HG03457 (cell line): ENCODE measurements around the gene PRICKLE2.

Experiments
- ATAC-seq: cut with Tn5 transposase; IDR thresholded peaks from one replicate; pipeline ENCODE4 v1.9.1; 2021; ENCODE audit warnings: moderate number of reproducible peaks; ENCODE audit not compliant: unreplicated experiment

PRICKLE2 gene

DNA sequence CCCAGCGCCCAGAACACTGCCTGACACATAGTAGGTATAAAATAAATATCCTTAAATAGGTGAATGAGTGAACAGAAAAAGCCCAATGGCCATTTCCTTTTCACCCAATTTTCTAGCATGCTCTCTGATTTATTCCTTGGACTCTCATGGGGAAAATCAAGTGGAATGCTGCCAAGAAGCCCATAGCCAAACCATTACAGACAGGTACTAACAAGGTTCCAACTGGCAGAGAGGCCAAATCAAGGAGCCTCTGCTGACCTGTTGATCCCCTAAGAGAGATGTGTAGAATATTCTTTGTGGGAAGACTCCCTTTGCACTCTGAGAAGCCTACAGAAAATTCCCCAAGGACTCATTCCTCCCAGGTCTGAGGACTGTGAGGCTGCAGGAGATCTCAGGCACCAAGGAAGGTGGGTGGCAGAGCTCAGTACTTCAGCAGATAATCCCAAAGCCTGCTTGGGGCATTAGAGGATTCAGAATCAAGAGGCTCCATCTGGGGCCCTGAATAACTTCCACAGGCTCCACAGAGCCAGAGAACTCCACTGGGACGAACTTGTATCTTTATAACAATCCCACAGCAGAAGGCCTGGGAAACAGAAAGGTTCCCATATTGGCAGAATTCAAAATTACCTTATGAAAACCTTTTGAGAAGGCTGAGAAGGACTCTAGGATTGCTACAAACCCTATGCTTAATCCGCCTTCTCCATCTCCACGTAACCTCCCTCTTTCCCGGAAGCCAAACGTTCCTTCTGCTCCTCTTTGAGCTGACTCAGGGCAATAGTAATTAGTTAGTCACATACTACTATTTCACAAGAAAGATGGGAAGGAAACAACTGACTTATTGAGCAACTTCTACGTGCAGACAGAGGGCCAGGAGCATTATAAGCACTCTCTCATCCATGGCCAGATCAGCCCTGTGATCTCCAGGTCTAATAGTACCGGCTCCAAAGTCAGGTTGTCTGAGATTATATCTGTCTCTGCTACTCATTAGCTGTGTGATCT is 34.5 kb downstream of the PRICKLE2 start:
- no peak for ATAC-seq

DNA sequence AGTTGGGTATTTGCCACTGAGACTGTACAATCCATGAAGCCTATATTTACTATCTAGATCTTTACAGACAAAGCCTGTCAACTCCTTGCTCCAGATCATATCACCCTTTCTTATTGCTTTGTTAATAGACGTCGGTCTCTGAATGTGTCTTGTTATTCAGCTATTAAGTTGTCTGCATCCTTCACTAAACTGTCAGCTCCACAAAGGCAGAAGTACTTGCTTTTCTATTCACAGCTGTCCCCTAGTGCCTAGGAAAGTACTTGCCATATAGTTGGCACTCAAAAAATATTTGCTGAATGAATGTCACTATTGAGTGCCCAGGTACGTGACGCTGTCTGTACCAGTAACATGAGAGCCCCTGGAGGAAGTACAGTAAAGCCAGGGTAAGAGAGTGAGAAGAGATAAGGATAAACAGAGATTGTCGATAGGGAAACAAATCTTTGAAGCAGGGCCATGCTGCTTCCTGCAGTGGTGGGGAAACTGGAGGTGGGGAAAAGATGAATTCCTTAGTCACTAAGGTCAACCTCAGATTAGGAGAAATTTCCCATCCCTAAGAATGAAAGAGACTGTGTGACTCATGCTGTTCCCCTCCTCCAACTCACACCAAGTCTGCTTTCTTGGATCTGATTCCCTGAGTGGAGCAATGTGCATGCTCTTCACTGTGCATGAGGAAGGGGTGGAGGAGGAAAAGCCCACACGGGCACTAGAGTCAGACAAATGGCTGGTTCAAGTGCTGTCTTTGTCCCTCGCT is 36.3 kb downstream of the PRICKLE2 start:
- no peak for ATAC-seq

DNA sequence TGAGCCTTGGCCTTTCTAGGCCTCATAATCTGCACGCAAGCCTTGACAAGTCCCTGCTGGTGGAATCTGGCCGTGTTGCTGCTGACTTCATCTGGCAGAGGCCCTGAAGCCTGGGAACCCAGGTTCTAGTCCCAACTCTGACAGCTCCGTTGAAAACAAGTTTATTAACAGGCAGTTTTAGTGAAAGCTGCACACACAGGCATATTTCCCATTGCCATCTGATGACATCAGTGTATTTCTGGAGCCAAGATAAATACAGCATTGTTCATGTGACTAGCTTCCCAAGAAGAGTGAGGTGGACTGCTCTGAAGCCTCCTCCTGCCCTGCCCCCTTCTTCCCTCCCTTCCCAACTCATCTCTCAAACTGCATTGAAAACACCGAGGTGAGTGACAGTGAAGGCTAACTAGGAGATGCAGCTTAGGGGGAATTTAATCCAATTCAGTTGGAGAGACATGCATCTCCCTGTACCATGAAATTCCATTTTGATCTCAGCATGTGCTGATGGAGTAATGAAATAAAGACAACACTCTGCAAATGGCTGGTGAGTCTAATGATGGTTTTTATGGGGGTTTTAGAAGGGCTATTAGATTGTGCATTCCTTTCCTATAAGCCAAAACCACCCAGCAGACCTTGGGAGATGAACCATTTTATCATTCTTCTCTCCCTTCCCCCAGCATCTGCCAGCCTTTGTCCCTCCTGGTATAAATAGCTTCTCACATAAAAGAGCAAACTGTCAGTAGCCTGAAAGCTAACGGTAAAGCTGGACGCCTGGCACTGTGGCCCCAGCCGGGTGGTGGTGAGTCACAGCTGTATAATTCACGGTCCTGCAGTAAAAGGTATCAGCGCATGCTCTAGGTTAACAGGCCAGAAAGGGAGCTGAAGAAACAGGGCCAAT is 38.0 kb downstream of the PRICKLE2 start:
- no peak for ATAC-seq

DNA sequence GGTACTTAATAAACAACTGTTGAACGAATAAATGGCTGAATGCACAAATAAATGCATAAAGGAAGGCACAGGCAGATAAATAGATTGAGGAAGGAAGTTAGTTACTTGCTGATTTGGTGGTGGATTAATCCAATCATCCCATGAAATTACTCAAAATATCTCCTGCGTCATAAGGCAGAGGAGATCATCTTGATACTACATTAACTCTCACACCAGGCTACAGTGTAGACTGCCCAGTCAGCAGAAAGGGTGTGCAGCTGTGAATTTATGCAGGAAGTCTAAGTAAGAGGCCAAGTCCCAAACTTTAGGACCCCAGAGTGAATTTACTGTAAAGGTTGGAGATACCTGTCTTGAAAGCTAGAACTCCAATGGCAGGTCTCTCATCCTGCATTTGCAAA is 38.6 kb downstream of the PRICKLE2 start:
- no peak for ATAC-seq

DNA sequence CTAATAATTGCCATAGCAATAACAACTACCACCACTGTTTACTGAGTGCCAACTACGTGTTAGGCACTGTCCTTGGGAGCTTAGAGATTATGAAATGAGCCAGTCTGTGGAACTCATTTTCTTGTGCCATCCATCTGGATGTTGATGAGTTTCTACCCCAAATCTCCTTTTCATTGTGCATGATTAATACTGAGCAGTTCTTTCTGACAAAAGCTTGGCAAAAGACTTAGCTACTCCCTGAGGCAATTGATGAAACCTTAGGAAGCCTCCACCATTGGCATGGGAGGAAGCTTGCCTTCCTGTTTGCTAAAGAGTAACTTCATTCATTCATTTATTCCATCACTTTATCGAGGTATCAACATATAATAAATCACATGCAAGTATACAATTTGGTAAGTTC is 39.8 kb downstream of the PRICKLE2 start:
- no peak for ATAC-seq

DNA sequence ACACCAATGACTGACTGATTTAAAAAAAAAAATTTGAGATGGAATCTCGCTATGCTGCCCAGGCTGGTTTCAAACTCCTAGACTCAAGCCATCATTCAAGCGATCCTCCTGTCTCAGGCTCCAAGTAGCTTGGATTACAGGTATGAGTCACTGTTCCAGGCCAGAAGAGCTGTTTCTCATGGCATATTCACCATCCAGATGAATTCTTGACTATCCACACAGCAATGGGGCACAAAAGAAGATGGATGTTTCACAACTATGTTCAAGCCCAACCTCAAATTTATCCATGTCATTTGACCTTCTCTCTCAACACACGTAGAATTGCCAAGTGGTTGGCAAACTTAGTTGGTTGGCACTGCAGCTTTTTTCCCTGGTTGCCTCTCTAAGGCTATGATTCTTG is 40.6 kb downstream of the PRICKLE2 start:
- ATAC-seq: no peak

DNA sequence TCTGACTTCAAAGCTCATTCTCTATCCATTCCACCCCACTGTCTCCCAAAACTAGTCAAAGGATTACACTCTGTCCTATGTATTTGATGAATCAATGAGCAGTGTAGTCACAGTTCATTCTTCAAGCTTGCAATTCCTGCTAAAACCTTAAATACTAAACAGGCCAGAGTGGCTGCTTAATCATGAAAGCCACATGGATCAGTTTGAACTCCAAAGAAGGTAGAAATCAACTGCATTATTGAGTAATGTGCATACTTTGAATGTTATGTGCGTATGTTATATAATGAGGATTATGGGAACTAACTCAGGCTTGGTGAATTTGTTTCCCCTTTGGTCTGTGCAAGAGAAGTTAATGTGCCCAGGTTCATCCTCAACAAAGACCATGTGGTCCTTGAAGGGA is 45.4 kb downstream of the PRICKLE2 start:
- no peak for ATAC-seq

DNA sequence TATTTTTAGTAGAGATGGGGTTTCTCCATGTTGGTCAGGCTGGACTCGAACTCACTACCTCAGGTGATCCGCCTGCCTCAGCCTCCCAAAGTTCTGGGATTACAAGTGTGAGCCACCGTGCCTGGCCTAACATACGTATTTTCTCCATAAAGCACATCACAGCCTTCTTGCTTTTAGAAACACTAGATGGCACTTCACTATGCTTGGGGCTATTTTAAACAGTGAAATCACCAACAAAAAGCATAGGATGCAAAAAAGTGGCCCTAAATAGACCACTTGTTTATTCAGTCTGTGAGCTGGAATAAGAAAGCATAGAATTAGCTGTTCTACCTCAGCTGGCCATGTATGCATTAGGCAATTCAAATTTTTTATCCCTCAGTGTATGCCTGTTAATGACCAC is 46.0 kb downstream of the PRICKLE2 start:
- no peak for ATAC-seq

DNA sequence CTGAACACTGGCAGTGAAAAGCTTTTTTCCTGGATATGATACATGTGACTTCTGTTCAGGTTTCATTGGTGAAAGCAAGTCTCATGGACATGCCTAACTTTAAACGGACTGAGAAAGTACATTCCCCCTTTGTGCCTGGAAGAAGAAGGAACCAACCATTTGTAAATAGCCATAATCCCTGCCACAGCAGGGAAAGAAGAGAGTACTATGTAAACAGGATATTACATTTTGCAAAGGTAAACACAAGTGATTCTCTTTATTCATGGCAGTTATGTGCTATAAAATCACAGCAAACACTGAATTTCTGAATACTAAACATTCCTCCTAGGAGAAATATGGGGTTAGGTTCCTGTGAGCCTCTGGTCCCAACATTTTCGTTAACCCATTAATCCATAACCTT is 46.8 kb downstream of the PRICKLE2 start:
- no peak for ATAC-seq

DNA sequence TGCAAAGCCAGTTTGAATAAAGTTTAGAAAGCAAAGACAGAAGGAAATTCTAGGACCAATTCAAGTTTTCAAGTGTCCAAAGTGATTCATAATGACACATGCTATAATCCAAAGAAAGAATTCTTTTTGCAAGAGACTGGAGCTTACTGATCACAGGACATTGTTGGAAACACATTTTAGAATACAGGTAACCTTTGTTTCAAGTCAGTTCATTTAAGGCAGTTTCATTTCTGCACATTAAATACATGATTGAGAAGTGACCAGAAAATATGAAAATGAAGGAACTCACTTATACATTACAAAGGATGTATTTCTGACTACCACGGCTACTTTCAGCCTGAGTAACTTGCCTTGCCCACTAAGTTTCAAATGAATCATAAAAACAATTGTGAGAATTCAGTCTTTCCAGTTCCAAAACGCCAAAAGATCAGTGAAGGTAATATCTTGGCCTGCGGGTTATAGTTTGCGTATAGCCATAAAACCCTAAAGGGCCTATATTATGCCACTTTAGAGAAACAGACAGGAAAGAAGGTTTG is 48.7 kb downstream of the PRICKLE2 start:
- no peak for ATAC-seq

DNA sequence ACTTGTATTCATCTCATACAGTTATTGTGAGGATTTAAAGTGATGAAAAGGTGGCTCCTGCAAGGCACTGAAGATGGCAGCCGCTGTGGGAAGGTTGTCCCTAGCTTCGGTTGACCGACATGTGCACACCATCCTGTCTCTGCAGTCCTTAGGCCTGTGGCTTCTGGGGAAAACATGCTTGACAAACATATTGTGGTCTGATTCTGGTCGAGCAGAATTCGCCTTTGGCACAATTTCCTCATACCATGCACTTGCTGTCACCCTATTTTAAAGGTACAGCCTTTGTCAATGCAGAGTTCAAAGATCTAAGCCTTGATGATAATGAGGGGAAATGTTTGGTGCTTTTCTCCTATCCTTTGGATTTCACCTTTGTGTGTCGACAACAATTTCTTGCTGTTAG is 50.9 kb downstream of the PRICKLE2 start:
- no peak for ATAC-seq

DNA sequence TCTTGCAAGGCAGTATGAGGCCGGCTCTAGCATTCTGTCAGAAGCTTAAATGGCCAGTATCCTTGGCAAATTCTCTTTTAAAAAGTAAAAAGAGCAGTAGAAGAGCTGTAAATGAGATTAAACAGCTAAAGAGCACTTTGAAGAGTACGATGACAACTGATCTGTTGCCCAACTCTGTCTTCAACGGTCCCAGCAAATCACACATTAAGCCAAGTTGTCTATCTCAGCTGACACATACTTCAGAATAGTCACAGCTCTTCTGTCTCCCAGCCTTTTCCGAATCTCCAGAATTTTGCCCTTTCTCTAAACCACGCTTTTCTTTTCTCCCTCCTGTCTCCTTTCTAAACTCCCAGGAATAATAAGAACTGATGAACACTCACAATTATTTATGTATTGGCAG is 51.7 kb downstream of the PRICKLE2 start:
- ATAC-seq: no peak

DNA sequence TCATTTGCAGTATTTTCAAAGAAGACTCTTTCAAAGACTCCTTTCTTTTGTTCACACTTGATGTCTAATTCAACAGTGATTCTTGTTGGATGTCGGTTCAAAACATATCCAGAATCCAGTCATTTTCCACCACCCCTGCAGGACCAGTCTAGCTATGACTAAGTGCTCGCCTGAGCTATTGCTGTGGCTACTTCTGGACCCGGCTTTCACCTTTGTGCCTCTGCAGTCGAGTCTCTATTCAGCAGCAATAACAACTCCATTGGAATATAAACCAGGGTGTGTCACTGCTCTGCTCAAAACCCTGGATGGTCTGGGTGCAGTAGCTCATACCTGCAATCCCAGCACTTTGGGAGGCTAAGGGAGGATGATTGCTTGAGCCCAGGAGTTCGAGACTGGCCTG is 55.0 kb downstream of the PRICKLE2 start:
- ATAC-seq: no peak

DNA sequence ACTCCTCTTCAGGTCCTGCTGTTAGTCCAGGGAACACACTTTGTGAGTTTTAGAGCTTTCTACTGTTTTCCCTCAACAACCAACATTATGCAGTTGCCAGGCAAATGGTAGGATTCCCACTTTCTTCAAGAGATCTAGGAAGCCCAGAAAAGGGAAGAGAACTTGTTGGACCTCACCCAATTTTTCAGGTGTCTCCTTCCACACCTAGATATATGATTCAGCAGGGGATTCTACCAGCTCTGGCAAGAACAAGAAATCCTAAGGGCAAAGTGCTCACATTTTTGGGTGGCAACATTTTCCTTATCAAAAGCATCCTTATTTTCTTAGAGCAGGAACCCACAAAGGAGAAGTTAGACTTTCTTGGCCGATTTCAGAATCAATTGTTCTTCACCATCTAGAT is 57.4 kb downstream of the PRICKLE2 start:
- ATAC-seq: no peak

DNA sequence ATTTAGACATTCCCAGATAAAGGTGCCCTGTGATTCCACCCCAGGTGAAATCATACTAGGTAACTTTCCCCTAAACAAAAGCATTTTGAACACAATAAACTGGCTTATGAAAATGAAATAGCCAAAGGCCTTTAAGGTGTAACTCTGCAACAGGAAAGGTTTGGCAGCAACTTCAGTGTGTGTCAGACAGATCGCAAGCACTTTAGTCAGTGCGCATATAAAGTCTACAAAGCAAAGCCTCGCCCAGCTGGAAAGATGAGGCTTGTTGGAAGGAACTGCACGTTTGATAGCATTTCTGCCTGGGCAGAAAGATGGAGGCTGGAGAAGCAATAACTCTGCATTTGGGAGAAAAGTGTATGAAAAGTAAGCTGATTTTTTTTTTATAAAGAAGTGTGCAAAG is 57.9 kb downstream of the PRICKLE2 start:
- no peak for ATAC-seq

DNA sequence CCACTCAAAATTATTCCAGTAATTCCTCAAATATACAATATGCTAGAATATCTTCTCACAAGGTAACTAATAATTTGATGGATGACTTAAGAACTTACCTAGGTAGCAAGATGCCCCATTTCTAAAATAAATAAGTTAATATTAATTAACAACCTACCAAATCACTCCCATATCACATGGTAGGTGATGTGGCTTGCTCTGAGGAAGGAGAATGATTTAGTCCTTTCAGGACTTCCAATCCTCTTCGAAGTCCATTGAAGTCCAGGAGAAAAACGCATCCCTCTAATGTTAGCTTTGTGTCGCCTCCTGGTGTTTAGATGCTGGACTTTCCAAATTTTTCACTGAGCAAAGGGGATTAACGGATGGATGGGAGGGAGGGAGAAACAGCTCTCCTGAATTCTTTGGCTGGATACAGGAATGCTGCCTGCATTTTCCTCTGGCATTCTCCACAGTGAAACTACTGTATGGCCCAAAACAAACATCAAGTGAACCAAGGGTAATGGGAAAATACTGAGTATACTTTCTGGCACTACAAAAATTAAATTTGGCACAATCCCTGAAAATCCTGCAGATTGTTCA is 58.6 kb downstream of the PRICKLE2 start:
- ATAC-seq: no peak

DNA sequence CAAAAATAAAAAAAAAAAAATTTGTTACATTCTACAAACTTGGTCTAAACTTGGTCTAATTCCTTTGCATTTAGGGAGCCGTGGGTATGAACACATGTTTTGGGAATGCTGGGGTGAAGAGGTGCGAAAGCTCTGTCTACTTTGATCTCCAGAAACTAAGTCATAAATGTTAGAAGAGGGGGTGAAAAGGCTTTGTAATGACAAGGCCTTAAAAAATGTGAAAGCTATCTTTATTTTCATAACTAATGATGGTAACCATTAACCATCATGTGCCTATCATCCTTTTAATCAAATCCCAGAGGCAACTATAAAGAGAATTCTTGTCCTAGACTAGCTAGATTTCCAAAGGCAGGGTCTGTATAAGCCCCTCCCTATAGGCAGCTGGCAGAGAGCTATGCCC is 60.9 kb downstream of the PRICKLE2 start:
- ATAC-seq: no peak

DNA sequence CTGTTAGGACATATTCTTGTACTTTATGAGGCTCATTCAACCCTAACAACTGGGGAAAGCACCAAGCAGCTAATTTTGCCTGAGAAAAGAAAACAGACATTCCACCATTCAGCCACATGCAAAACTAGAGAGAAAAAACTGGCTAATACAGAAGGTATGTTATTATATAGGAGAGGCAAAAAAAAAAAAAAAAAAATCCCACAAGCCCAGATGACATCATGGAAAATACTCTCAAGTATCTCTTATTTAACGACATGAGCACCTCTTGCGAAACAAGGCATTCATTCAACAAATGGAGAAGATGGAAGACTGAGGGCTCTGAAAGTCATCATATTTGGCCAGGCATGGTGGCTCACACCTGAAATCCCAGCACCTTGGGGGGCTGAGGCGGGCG is 61.5 kb downstream of the PRICKLE2 start:
- ATAC-seq: no peak

DNA sequence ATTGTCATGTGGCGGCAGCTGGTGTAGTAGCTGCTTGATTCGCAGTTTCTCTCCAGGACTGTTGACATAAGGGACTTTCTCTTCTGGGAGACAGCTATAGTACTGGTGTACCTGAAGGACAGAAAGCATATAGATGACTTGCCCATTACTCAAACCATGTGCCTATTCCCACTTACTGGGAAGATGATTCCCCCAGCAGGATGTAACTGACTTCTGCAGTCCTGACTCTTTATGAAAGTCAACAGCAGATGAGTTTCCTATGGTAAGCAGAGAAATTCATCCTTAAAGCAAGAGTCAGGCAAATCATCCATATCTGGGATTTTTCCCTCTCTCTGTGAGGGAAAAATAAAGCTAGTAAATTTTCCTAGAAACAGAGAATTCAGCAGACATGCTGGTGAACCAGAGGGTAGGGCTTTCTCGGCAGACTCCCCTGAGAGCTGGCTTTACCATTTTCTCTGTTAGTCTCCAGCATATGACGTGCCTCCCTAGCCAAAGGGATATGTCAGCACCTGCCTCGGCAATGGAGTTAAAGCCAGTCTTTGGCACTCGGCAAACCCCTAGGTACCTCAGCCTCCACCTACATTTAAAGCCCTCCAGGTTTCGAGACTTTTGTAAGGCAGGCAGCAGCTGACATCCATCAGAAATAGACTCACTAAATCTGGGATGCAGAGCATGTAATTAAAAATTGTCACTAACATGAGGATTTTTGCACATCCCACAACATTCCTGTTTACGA is 62.1 kb downstream of the PRICKLE2 start:
- no peak for ATAC-seq

DNA sequence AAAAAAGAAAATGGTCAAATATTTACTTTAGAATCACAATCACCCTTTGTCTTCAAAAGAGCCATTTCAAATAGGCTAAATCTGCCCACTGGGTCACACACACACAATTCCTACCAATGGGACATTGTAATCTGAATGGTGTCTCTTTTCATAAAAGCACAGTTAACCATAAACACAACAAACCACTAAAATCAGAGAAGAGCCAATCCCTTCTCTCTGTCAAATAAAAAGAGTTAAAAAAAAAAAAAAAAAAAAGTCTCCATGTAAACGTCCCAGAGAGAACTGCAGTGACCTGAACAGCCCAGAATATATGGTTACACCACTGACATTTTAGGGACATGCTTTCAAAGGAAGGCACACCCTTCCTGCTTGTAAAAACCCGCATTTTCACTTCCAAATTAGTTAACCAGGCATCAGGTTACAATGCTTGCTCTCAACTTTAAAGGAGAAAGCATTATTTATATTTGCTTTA is 63.7 kb downstream of the PRICKLE2 start:
- no peak for ATAC-seq
